Measurements from ENCODE around the gene RERG.

DNA sequence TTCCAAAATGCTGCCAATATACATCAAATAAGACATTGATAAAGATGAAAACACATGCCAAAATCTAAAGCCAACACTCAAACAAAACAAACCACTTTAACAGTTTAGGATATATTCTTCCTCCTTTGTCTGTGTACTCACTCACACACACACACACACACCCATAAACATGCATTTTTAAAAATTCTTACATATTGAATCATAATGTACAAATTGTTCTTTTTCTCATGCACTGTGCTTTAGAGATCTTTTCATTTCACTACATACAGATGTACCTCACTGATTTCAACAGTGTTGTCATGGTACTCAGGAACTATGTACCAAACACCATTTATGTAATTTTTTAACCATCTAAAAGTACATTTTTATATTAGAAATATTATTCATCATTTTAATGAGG is 9.5 kb upstream of the RERG start:
- TF ChIP-seq, protein P1, sequence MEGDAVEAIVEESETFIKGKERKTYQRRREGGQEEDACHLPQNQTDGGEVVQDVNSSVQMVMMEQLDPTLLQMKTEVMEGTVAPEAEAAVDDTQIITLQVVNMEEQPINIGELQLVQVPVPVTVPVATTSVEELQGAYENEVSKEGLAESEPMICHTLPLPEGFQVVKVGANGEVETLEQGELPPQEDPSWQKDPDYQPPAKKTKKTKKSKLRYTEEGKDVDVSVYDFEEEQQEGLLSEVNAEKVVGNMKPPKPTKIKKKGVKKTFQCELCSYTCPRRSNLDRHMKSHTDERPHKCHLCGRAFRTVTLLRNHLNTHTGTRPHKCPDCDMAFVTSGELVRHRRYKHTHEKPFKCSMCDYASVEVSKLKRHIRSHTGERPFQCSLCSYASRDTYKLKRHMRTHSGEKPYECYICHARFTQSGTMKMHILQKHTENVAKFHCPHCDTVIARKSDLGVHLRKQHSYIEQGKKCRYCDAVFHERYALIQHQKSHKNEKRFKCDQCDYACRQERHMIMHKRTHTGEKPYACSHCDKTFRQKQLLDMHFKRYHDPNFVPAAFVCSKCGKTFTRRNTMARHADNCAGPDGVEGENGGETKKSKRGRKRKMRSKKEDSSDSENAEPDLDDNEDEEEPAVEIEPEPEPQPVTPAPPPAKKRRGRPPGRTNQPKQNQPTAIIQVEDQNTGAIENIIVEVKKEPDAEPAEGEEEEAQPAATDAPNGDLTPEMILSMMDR (conservative IDR thresholded peaks at IDR 0.05): no peak
- TF ChIP-seq EZH2 (IDR thresholded peaks at IDR 0.05; ENCODE audit: low read depth): no peak

All from PC-9 (cell line).